Stimulated activated memory B cell treated with anti-CD40 and anti-IgM and Interleukin-4, amounts not matched to agents 10 μg/mL and 1 μg/mL and 100 μg/mL, for 72 hours (primary cell): Measurements from ENCODE around the gene PCDHGA3.
"Not testable (repeated sequence)": the region's sequence is repeated elsewhere in the genome, so short reads cannot be mapped to it uniquely, and the experiment has no call there.

Source experiments
- ATAC-seq: fragments of 150-1000 bp; cut with Tn5 transposase; 2 replicates; pipeline ENCODE4 v1.10.0; 2021
- H3K27ac Mint-ChIP-seq: one replicate; pipeline ENCODE4 v1.8.0; 2022; ENCODE audit warnings: mild to moderate bottlenecking, mixed read lengths
- H3K27me3 Mint-ChIP-seq: one replicate; pipeline ENCODE4 v1.8.0; 2022; ENCODE audit warnings: mixed read lengths
- H3K36me3 Mint-ChIP-seq: one replicate; pipeline ENCODE4 v1.8.0; 2022; ENCODE audit warnings: mixed read lengths
- H3K4me1 Mint-ChIP-seq: one replicate; pipeline ENCODE4 v1.8.0; 2022; ENCODE audit warnings: mixed read lengths
- H3K4me3 Mint-ChIP-seq: one replicate; pipeline ENCODE4 v1.8.0; 2022; ENCODE audit warnings: mild to moderate bottlenecking, moderate library complexity, mixed read lengths
- H3K9me3 Mint-ChIP-seq: one replicate; pipeline ENCODE4 v1.8.0; 2022; ENCODE audit warnings: mixed read lengths

The PCDHGA3 gene

GRCh38 chr5:141387557-141388311, 44.1 kb downstream of the PCDHGA3 start, which contains the start of gene PCDHGB4:
PCDHGB4 (plus strand) TSS chr5:141387698; CDS start chr5:141387885, 187 bp downstream.
- Mint-ChIP-seq H3K4me3 (peak within 1 kb of the TSS; percentile 42), H3K36me3 (peaks cover 10% of the 10 kb centered on the region), H3K27me3 (peaks cover 77% of the 10 kb centered on the region), H3K9me3 (peaks cover 15% of the 10 kb centered on the region)
- H3K4me1 Mint-ChIP-seq, H3K27ac Mint-ChIP-seq, ATAC-seq: not testable (repeated sequence)

- Mint-ChIP-seq H3K27me3 (peaks cover 76% of the 10 kb centered on the region), H3K9me3 (peaks cover 15% of the 10 kb centered on the region), H3K36me3 (peaks cover 6% of the 10 kb centered on the region), H3K4me1 (no peaks in the 10 kb centered on the region), H3K27ac (no peak overlapping the region), H3K4me3 (no peak overlapping the region)
- no peak for ATAC-seq
Measured at GRCh38 chr5:141388661-141389060, 45.0 kb downstream of the PCDHGA3 start.

- H3K27me3 Mint-ChIP-seq = peaks cover 82% of the 10 kb centered on the region
- H3K36me3 Mint-ChIP-seq = peaks cover 11% of the 10 kb centered on the region
- H3K9me3 Mint-ChIP-seq = peaks cover 19% of the 10 kb centered on the region
- ATAC-seq = no peak
- no peak overlapping the region for H3K4me3 Mint-ChIP-seq
- no peaks in the 10 kb centered on the region for H3K4me1 Mint-ChIP-seq
- no peak overlapping the region for H3K27ac Mint-ChIP-seq
Measured at GRCh38 chr5:141389153-141390042, 45.8 kb downstream of the PCDHGA3 start.

- Mint-ChIP-seq H3K4me3 (no peak within 1 kb of the TSS), H3K36me3 (peaks cover 11% of the 10 kb centered on the region), H3K4me1 (no peaks in the 10 kb centered on the region), H3K9me3 (peaks cover 19% of the 10 kb centered on the region), H3K27ac (no peak within 1 kb of the TSS), H3K27me3 (peaks cover 83% of the 10 kb centered on the region)
- ATAC-seq = no peak
Measured at GRCh38 chr5:141392429-141393198, 49.0 kb downstream of the PCDHGA3 start, which contains the start of gene PCDHGA8. PCDHGA8 (plus strand) TSS chr5:141392633; CDS start chr5:141392814, 181 bp downstream.

GRCh38 chr5:141393267-141393666, 49.6 kb downstream of the PCDHGA3 start:
- H3K27me3 Mint-ChIP-seq = peaks cover 80% of the 10 kb centered on the region
- no peak for ATAC-seq

GRCh38 chr5:141394401-141395187, 51.0 kb downstream of the PCDHGA3 start:
- peaks cover 79% of the 10 kb centered on the region for H3K27me3 Mint-ChIP-seq
- not testable (repeated sequence) for H3K4me1 Mint-ChIP-seq, ATAC-seq, H3K27ac Mint-ChIP-seq, H3K4me3 Mint-ChIP-seq
- peaks cover 11% of the 10 kb centered on the region for H3K36me3 Mint-ChIP-seq
- peaks cover 13% of the 10 kb centered on the region for H3K9me3 Mint-ChIP-seq

More at GRCh38 chr5:141393267-141393666, 49.6 kb downstream of the PCDHGA3 start:
- H3K4me1 Mint-ChIP-seq = no peaks in the 10 kb centered on the region
- peaks cover 19% of the 10 kb centered on the region for H3K9me3 Mint-ChIP-seq
- no peak overlapping the region for H3K27ac Mint-ChIP-seq
- H3K36me3 Mint-ChIP-seq = peaks cover 11% of the 10 kb centered on the region
- no peak overlapping the region for H3K4me3 Mint-ChIP-seq
